ENCODE data around the gene RANBP3L.

DNA sequence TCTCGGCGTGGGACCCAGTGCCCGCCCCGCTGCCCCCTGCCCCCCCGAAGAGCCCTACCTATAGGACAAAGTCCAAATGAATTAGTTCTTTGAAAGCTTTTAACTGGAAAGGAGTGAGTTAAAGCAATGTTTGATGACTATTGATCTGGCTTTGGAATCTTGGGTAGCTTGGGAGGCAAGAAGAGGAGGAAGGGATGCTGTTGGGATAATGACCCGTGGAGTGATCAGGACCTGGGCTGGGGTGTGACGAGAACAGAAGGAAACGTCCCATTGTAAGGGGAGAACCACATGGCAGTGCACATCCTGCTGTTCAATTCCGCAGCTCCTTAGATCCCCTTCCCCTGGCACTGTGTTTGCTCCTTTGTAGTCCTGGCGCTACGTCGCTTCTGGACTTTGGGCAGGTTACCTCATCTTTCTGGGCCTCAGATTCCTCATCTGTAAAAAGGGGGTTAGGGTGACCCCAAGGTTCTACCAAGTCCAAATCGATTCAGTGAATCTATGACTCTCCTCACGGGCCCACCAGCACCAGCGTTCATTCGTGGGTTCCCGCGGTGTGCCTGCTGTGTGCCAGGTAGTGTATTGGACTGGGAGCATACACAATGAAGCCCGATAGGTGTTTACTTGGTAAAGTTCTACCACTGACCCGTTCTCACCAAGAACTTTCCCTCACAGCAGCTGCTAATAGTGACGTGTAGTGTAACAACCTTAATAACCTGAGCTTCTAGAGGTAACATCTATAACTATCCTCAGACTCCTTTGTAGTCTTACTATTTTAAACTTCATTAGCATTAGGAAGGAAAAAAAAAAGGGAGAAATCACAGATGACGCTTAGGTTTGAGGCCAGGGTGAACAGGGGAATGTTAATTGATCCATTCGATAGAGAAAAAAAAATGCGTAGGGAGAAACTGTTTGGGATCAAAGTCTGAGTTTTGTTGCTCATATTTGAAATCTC, 58.9 kb downstream of the RANBP3L start:
- TF ChIP-seq, protein P1, sequence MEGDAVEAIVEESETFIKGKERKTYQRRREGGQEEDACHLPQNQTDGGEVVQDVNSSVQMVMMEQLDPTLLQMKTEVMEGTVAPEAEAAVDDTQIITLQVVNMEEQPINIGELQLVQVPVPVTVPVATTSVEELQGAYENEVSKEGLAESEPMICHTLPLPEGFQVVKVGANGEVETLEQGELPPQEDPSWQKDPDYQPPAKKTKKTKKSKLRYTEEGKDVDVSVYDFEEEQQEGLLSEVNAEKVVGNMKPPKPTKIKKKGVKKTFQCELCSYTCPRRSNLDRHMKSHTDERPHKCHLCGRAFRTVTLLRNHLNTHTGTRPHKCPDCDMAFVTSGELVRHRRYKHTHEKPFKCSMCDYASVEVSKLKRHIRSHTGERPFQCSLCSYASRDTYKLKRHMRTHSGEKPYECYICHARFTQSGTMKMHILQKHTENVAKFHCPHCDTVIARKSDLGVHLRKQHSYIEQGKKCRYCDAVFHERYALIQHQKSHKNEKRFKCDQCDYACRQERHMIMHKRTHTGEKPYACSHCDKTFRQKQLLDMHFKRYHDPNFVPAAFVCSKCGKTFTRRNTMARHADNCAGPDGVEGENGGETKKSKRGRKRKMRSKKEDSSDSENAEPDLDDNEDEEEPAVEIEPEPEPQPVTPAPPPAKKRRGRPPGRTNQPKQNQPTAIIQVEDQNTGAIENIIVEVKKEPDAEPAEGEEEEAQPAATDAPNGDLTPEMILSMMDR (IDR thresholded peaks at IDR 0.05): no peak
- no peak for TF ChIP-seq POLR2A (IDR thresholded peaks at IDR 0.05)

Data from uterus (tissue), 2 donors.